GM21390 (cell line): ENCODE measurements around the gene FSTL3.
A peak's percentile ranks its signal among the peaks of the same experiment; 100 is the strongest.
"Not testable (repeated sequence)": the region's sequence is repeated elsewhere in the genome, so short reads cannot be mapped to it uniquely, and the experiment has no call there.

Source experiments
- ATAC-seq: cut with Tn5 transposase; IDR thresholded peaks from one replicate; pipeline ENCODE4 v1.9.1; 2021; ENCODE audit not compliant: unreplicated experiment

The FSTL3 gene

DNA sequence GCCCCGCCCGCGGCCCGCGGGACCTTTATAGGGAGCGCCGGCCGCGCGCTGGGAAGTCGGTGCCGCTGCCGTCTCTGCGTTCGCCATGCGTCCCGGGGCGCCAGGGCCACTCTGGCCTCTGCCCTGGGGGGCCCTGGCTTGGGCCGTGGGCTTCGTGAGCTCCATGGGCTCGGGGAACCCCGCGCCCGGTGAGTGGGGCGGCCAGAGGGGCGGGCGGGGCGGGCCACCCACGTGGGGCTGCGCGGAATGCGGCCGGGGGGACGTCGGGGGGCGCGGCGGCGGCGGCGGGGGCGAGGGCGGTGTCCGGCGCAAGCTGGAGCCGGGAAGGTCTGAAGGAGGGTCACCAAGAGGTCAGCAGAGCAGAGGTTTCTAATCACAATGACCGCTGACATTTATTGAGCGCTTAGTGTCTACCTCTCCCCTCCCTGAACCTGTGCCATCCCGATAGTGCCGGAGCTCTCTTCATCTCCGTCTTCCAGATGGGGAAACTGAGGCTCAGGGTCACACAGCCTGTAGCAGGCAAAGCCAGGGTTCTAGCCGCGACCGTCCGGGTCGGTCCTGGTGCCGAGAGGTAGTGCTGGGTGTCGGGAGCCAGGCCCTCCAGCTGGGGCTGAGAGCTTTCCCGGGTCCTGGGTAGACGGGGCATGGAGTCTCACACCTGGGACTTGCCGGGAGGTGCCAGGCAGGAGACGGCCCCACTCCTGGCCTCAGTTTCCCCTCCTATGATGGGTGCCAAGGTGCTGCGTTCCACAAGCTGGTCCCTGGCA, at the start of gene FSTL3:
TSS of gene FSTL3 (plus strand) at position 54 of the 767 bp plus-strand sequence. CDS start at position 86, 32 bp downstream.
- ATAC-seq: no peak

DNA sequence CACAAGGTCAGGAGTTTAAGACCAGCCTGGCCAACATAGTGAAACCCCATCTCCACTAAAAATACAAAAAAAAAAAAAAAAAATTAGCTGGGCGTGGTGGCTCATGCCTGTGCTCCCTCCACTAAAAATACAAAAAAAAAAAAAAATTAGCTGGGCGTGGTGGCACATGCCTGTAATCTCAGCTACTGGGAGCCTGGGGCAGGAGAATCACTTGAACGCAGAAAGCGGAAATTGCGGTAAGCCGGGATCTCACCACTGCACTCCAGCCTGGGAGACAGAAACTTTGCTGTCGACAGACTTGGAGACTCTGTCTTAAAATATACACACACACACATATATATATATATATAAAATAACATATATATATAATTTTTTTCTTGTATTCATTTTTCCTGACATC, 49.6 kb upstream of the FSTL3 start:
- ATAC-seq: not testable (repeated sequence)

DNA sequence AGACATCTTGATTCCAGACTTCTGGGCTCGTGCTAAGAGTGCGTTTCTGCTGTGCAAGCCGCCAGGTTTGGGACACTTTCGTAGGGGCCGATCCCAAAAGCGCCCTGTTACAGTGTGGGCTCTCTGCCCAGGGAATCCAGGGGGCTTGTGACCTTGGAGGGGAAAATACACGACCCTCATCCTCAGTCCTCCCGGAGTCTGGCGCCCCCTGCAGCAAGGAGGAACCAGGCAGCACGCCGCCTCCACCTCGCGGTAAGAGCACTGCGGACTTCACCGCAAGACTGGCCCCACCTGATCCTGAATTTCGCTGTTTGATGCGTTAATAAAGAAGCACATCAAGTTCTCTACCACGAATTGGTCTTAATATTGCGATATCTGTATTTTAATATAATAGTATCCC, 48.0 kb upstream of the FSTL3 start:
- ATAC-seq: no peak

DNA sequence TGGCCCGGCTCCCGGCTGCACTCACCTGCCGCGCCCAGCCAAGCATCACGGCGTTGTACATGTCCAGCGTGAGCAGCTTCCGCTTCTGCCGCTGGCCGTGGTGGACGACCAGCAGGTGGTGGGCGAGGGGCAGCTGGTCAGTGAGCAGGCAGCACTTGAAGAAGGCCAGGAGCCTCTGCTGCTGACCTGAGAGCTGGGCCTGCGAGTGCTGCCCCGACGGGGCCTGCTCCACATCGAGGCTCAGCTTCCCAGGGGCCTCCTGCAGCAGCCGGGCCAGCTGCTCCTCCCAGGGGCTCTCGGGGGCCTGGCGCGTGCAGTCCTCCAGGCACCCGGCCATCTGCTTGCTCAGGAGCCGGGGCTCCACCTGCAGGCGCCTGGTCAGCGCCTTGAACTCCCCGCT, 46.7 kb upstream of the FSTL3 start:
- not testable (repeated sequence) for ATAC-seq

DNA sequence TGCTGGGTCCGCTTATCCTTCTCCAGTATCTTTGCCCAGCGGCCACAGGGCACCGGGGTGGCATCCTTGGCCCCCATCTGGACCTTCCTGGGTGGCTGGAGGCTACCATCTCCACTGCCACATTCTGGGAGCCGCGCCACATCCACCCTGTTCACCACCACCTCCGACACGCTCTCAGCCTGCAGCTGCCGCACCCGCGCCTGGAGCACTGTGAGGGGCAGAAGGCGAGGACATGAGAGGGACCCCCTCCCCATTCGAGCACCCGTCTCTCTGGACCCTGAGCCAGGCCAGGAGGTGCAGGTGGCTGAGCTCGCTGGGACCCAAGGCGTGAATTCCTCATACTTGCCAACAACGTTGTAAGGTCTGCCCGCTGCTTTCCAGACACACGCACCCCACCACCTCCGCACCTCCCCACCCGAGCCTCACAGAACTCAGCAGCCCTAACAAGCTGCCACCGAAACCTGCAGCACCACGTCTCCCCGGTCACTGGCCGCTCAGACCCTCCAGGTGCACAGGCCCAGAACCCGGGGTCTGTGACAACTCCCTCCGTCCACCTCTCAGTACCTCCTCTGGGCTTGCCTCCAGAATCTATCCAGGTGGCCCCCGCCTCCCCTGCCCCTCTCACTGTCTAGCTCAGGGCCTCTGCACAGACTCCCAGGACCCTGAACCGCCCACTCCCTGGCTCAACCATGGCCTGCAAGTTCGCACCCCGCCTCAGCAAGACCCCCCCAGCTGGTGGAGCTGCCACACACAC, 46.1 kb upstream of the FSTL3 start:
- no peak for ATAC-seq

DNA sequence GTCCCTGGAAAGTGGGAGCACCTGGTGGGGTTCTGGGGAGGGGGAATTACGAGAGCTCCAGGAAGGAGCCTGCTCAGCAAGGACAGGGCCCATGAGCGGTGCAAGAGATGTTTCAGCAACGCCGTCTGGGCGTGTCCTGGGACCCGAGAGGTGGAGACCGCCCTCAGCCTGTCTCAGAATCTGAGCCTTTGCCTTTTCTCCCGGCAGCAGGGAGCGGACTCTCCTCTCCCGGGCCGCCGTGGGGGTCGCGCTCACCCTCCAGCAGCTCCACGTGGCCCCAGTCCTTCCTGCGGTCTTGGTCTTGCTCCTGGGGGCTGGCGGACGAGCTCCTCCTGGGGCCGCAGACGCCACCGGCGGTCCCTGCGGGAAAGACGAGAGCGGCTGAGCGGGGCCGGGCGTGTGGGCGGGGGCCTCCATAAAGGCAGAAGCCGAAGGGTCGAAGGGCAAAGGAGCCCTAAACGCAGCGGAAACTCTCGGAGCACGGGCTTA, 43.6 kb upstream of the FSTL3 start:
- ATAC-seq: no peak

DNA sequence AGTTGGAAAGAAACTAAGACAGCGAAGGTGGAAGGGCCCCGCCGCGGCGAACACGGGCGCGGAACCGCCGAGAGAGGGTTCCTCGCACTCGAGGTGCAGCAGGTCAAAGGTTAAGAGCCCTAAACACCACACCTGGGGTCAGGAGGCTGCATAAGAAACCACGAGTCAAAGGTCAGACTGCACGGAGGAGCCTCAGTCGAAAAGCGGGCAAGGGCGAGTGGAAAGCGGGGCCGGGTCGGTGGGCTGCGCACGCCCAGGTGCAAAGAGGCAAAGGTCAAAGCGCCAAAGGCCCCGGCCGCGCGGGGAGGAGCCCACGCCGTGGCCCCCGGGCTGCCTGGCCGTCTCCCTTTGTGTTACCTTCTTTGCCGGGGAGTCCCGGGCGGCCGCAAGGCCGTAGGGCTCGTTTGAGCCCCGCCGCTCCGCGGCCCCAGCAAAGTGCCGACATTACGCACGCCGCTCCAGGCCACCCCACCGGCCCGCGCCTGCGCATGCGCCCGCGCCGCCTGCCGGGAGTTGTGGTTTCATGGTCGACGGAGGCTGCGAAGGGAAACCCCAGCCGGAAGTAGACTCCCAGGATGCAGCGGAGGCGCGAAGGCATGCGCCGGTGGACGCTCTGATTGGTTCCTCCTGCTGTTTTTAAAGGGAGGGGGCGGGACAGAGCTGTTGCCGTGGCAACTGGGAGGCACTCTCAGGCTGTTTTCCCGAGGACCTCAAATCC, 43.0 kb upstream of the FSTL3 start, which contains the start of gene POLRMT:
TSS of gene POLRMT (minus strand) at position 470 of the 718 bp plus-strand sequence. CDS start at position 445, 25 bp downstream.
- ATAC-seq: peak; percentile 76

DNA sequence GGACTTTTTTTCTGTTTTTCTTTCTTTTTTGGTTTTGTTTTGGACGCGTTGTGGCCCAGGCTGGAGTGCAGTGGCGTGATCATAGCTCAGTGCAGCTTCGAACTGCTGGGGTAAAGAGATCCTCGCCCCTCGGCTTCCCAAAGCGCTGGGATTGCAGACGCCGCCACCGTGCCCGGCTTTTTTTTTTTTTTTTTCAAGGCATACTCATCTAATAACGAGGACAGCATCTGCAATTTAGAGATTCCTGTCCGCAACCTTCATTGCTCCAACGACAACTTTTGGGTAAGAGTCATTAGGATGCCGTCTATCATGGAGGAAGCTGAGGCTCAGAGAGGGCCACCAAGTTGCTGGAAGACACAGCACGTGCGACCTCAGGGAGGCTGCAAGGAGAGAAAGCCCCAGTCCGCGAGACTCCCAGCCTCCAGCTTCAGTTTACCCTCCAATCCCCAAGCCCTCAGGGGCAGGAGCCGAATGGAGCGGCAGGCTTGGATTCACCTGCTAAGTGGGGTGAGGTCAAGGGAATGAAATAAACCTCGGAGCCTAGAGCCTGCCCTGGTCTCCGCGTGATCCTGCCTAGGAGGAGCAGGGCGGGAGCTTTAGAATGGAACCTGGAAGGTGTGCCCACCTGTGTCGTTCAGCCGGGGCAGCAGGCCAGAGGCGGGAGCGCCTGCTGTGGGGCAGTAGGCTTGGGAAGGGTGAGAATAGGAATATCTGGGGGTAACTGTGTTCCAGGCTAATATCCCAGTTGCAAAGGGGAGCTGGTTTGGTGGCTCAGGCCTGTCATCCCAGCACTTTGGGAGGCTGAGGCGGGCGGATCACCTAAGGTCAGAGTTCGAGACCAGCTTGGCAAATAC, 42.2 kb upstream of the FSTL3 start:
- ATAC-seq: no peak

DNA sequence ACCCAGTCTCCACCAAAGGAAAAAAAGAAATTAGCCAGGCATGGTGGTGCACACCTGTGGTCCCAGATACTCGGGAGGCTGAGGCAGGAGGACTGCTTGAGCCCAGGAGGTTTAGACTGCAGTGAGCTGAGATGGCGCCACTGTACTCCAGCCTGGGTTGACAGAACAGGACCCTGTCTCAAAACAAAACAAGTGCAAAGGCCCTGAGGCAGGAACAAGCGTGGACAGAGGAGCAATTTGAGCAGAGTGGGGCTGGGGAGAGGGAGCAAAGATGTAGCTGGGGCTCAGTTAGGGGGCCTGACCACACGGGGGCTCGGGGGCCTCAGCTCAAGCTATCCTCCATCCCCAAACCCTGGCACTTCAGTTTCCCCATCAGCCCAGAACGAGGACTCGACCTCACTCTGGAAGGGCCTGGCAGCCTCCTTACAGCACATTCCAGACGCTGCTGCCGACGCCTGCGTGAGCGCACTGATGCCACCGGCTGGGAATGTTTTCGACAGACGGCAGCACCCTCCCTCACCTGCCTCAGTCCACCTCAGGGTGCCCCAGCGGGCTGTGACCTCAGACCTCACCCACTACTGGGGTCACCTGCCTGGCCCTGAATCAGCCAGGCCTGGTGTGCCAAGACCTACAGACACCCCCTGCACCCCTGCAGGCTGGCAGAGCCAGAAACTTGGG, 41.1 kb upstream of the FSTL3 start:
- ATAC-seq: no peak

DNA sequence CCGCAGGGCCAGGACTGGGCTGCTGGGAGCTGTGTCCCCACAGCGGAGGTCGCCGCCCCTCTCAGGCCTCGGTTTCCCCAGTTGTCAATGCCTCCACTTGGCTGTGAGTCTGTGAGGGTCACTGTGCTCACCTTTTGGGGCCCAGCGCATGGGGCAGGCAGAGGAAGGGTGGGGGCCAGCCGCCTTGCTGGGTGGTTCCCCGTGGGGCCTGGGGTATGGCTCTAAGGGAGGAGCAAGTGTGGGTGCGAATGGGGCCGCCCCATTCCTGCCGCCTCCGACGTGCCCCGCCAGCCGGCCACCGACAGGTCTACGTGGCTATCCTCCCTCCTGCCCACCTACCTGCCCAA, 37.3 kb upstream of the FSTL3 start:
- ATAC-seq: no peak

DNA sequence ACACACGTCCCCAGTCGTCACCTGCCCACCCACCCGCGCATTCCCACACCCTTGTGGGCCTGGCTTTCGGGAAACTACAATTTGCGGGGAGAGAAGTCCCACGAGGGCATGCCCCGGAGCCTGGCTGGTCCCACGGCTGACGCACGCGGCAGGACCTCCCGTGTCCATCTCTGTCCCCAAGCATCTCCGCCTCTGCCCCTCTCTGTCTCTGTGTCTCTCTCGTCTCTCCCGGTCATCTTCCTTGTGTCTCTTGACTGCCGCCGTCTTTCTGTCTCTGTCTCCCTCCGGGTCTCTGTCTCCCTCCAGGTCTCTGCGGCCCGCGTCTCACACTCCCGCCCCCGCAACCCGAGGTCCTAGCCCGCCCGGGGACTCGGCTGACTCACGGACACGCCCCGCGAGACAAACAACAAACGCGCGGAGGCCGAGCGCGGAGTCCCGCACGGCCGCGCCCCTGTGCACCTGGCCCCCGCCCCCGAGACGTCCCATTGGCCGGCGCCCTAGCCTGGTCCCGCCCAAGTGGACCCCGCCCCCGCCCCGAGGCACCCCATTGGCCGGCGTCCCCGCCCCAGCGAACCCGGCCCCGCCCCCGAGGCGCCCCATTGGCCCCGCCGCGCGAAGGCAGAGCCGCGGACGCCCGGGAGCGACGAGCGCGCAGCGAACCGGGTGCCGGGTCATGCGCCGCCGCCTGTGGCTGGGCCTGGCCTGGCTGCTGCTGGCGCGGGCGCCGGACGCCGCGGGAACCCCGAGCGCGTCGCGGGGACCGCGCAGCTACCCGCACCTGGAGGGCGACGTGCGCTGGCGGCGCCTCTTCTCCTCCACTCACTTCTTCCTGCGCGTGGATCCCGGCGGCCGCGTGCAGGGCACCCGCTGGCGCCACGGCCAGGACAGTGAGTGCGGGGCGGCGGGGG, 36.7 kb upstream of the FSTL3 start, which contains the start of gene FGF22:
TSS of gene FGF22 (plus strand) at position 627 of the 908 bp plus-strand sequence. CDS start at position 674, 47 bp downstream.
- no peak for ATAC-seq

DNA sequence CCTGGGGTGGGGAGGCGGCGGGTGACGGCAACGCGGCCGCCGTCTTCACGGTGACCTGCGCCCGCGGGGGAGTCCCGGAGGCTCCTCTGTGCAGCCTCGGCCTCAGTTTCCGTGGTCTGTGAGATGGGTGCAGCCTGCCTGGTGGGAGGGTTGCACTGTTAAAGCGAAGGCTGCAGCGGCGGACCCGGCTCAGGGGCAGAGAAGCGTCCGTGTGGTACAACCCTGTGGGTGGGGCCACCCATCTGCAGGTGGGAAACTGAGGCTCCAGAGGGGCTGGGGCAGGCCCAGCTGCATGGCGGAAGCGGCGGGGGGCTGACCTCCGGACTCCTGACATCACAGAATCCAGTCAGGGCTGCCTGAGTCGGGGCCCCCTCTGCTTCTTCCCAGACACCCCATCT, 36.0 kb upstream of the FSTL3 start:
- no peak for ATAC-seq

DNA sequence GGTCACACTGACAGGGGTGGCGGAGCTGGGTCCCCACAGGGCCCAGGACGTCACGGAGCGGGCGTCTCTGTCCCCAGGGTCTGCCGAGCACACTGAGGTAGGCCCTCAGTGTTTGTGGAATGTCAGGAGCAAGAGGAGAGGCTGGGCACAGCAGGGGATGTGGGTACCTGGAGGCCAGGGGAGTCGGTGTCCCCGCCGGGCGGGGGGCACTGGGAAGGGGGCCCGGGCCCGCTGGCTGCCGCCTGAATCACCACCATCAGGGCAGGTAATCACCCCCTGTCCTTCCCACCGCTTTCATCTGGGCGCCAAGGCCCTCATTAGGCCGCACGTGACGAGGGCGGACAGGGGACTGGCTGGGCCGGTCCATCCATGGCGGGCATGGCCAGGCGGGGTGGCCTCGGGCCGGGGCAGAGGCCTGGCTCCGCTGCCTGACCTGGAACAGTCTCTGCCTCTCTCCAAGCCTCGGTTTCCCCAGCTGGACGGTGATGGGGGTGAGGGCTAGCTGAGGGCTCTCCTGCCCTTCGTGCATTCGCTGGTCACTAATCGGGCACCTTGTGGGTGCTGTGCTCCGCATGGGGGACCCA, 35.5 kb upstream of the FSTL3 start:
- ATAC-seq: no peak

DNA sequence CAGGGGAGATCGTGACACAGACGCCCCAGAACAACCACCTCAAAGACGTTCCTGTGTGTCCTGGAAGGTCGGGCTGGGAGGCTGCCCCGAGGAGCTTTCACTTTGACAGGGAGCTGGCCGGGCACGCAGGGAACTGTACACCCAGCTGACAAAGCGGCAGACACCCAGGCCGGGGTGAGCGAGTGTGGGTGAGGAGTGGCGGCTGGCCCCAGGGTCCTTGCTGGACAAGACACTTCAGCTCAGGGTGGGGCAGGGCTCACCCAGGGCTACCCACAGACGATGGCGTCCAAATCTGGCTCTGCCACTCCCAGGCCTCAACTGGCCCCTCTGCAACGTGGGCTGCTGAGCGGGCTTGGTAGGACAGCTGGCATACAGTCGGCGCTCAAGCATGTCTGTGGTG, 34.5 kb upstream of the FSTL3 start:
- ATAC-seq: no peak

DNA sequence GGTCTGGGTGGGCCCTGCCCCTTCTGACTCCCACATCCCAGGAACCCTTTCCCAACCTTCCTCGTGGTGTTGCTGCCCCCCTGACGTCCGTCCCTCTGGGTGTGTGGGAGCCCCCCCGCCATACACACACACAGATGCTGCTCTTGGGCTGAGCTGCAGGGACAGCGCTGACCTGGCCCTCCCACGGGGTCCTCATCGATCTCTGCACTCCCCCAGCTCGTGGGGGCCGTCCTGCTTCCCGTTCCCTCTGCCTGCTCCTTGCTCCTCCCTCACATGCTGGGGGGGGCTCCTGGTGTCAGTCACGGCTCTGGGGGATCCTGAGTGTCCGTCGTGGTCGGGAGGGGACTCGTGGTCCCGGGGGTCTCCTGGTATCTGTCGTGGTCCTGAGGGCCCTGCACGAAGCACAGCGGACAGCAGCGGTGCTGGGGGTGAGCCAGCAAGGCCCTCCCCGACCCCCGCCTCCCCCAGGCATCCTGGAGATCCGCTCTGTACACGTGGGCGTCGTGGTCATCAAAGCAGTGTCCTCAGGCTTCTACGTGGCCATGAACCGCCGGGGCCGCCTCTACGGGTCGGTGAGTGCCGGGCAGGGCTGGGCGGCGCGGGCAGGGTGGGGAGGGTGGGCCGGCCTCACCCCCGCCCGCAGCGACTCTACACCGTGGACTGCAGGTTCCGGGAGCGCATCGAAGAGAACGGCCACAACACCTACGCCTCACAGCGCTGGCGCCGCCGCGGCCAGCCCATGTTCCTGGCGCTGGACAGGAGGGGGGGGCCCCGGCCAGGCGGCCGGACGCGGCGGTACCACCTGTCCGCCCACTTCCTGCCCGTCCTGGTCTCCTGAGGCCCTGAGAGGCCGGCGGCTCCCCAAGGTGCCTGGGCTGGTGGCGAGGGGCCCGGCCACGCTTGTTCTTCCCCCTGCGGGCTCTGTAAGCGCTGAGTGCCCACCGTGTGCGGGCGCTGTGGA, 33.1 kb upstream of the FSTL3 start:
- no peak for ATAC-seq

DNA sequence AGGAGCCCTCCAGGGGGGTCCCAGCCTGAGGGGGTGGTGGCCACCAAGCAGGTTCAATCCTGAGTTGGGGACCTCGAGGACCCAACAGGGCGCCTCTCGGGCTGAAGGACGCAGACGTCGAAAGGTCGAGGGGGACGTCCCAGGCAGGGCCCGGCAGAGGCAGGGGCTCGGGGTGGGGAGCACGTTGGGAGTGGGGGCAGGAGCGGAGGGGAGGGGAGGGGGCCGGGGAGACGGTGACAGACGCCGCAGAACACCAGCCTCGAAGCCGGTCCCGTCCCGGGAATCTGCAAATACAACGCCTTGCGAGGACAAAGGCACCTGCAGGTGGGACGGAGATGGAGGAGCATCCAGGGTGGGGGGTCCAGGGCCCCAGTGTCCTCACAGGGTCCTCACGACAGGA, 32.5 kb upstream of the FSTL3 start:
- no peak for ATAC-seq

DNA sequence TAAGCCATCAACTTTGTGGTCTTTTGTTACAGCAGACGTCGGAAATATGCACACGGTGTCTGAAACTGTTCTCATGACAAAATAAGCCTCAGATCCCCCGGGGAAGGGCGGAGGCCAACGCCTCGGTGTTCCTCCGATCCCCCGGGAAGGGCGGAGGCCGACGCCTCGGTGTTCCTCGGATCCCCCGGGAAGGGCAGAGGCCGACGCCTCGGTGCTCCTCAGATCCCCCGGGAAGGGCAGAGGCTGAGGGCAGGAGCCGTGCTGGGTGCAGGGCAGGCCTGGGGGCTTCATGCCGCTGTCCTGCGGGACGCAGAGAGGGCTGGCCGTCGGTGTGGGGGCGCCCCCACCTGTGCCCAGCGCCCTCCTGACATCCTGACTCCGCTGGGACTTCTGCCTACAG, 31.8 kb upstream of the FSTL3 start:
- ATAC-seq: no peak
